WTC11 (cell line): Measurements from ENCODE around the gene TRIM2. TPM values are rescaled to one million over a fixed set of nuclear protein-coding genes. Genes with fewer than 3 reads are reported as not detected.

ENCODE experiments used
- ATAC-seq: fragments of 200-7000 bp; cut with Tn5 transposase; 2 replicates; pipeline ENCODE4 v1.10.0; 2021; ENCODE audit warnings: mild to moderate bottlenecking, moderate library complexity
- CTCF ChIA-PET: fragments of 300-600 bp; sonication (Branson Sonifier 250); formaldehyde crosslinking; loops from one replicate; lab custom pipeline; 2021; ENCODE audit warnings: antibody characterized with exemption; lab: Charles Lee
- POLR2A ChIA-PET: fragments of 350-600 bp; sonication (Branson Sonifier 250); formaldehyde crosslinking; loops from one replicate; lab custom pipeline; 2021; ENCODE audit warnings: antibody characterized with exemption; lab: Charles Lee
- DNase-seq: peaks from one replicate; pipeline ENCODE4 v3.0.0; 2021; ENCODE audit warnings: low spot score
- H3K27ac Mint-ChIP-seq: 2 replicates; pipeline ENCODE4 v1.8.0; 2021; ENCODE audit warnings: mixed read lengths
- H3K27me3 Mint-ChIP-seq: 2 replicates; pipeline ENCODE4 v1.8.0; 2021; ENCODE audit warnings: low read depth, mild to moderate bottlenecking, moderate library complexity, mixed read lengths
- H3K36me3 Mint-ChIP-seq: 2 replicates; pipeline ENCODE4 v1.8.0; 2021; ENCODE audit warnings: mixed read lengths
- H3K4me1 Mint-ChIP-seq: 2 replicates; pipeline ENCODE4 v1.8.0; 2022; ENCODE audit warnings: mixed read lengths
- H3K4me3 Mint-ChIP-seq: 2 replicates; pipeline ENCODE4 v1.8.0; 2021; ENCODE audit warnings: mild to moderate bottlenecking, moderate library complexity, mixed read lengths
- H3K9me3 Mint-ChIP-seq: 2 replicates; pipeline ENCODE4 v1.8.0; 2021; ENCODE audit warnings: mixed read lengths
- CDX4 ChIP-seq: fragments of 250-450 bp; sonication (Bioruptor Pico); IDR thresholded peaks from 2 replicates; pipeline ENCODE4 v1.9.0; 2021; ENCODE audit warnings: moderate library complexity, mild to moderate bottlenecking, inconsistent platforms, borderline replicate concordance
- E2F4 ChIP-seq: sonication (generic); formaldehyde crosslinking; IDR thresholded peaks from 2 replicates; pipeline ENCODE4 v1.8.1; 2022; ENCODE audit warnings: low read depth, mild to moderate bottlenecking, moderate library complexity, missing genetic modification reagents, borderline replicate concordance
- E2F5 ChIP-seq: sonication (generic); formaldehyde crosslinking; IDR thresholded peaks from 2 replicates; pipeline ENCODE4 v1.8.1; 2022; ENCODE audit warnings: mild to moderate bottlenecking, moderate library complexity, missing genetic modification reagents
- FOXP1 ChIP-seq: sonication (generic); formaldehyde crosslinking; IDR thresholded peaks from 2 replicates; pipeline ENCODE4 v1.8.0; 2022; ENCODE audit warnings: missing genetic modification reagents, mild to moderate bottlenecking, moderate library complexity, borderline replicate concordance
- GRHL2 ChIP-seq: fragments of 250-450 bp; sonication (Bioruptor Pico); IDR thresholded peaks from 2 replicates; pipeline ENCODE4 v1.8.0; 2022; ENCODE audit warnings: mild to moderate bottlenecking, moderate library complexity; ENCODE audit not compliant: insufficient replicate concordance, severe bottlenecking
- GTF2I ChIP-seq: fragments of 250-450 bp; sonication (Bioruptor Pico); conservative IDR thresholded peaks from 2 replicates; pipeline ENCODE4 v1.4.0; 2021; ENCODE audit warnings: mild to moderate bottlenecking
- IRF1 ChIP-seq: sonication (generic); formaldehyde crosslinking; IDR thresholded peaks from 2 replicates; pipeline ENCODE4 v1.8.0; 2023; ENCODE audit warnings: missing genetic modification reagents
- IRF2 ChIP-seq: sonication (generic); formaldehyde crosslinking; IDR thresholded peaks from 2 replicates; pipeline ENCODE4 v1.8.0; 2022; ENCODE audit warnings: low read depth, missing genetic modification reagents, borderline replicate concordance
- MLX ChIP-seq: sonication (generic); formaldehyde crosslinking; IDR thresholded peaks from 2 replicates; pipeline ENCODE4 v1.8.1; 2023; ENCODE audit warnings: mild to moderate bottlenecking, missing genetic modification reagents, moderate library complexity
- MXD4 ChIP-seq: fragments of 250-450 bp; sonication (Bioruptor Pico); IDR thresholded peaks from 2 replicates; pipeline ENCODE4 v1.8.0; 2021; ENCODE audit warnings: mild to moderate bottlenecking, moderate library complexity, borderline replicate concordance
- NFATC4 ChIP-seq: fragments of 250-450 bp; sonication (Bioruptor Pico); IDR thresholded peaks from 2 replicates; pipeline ENCODE4 v1.9.0; 2021; ENCODE audit warnings: mild to moderate bottlenecking
- RORB ChIP-seq: fragments of 250-450 bp; sonication (Bioruptor Pico); IDR thresholded peaks from 2 replicates; pipeline ENCODE4 v1.9.0; 2021; ENCODE audit warnings: mild to moderate bottlenecking
- SMAD3 ChIP-seq: sonication (generic); formaldehyde crosslinking; IDR thresholded peaks from 2 replicates; pipeline ENCODE4 v1.8.0; 2022; ENCODE audit warnings: missing genetic modification reagents, mild to moderate bottlenecking, borderline replicate concordance
- TP53 ChIP-seq: sonication (generic); formaldehyde crosslinking; IDR thresholded peaks from 2 replicates; pipeline ENCODE4 v1.8.1; 2023; ENCODE audit warnings: mild to moderate bottlenecking, missing genetic modification reagents
- USF1 ChIP-seq: sonication (generic); formaldehyde crosslinking; IDR thresholded peaks from 2 replicates; pipeline ENCODE4 v1.8.0; 2022; ENCODE audit warnings: mild to moderate bottlenecking, missing genetic modification reagents
- ZBTB21 ChIP-seq: sonication (generic); formaldehyde crosslinking; IDR thresholded peaks from 2 replicates; pipeline ENCODE4 v1.8.1; 2023; ENCODE audit warnings: mild to moderate bottlenecking, missing genetic modification reagents, borderline replicate concordance
- ZMAT4 ChIP-seq: fragments of 250-450 bp; sonication (Bioruptor Pico); IDR thresholded peaks from 2 replicates; pipeline ENCODE4 v1.9.0; 2021; ENCODE audit warnings: mild to moderate bottlenecking
- ZNF263 ChIP-seq: sonication (generic); formaldehyde crosslinking; IDR thresholded peaks from 2 replicates; pipeline ENCODE4 v1.8.1; 2022; ENCODE audit warnings: low read depth, mild to moderate bottlenecking, moderate library complexity, missing genetic modification reagents
- ZNF317 ChIP-seq: sonication (generic); formaldehyde crosslinking; IDR thresholded peaks from 2 replicates; pipeline ENCODE4 v1.8.1; 2023; ENCODE audit warnings: low read depth, mild to moderate bottlenecking, moderate library complexity, missing genetic modification reagents, borderline replicate concordance
- ZNF423 ChIP-seq: fragments of 250-450 bp; sonication (Bioruptor Pico); IDR thresholded peaks from 2 replicates; pipeline ENCODE4 v2.1.2; 2022; ENCODE audit warnings: mild to moderate bottlenecking, moderate library complexity
- ZNF425 ChIP-seq: fragments of 250-450 bp; sonication (Bioruptor Pico); conservative IDR thresholded peaks from 2 replicates; pipeline ENCODE4 v1.9.0; 2021; ENCODE audit warnings: mild to moderate bottlenecking
- ZNF532 ChIP-seq: fragments of 250-450 bp; sonication (Bioruptor Pico); IDR thresholded peaks from 2 replicates; pipeline ENCODE4 v1.9.0; 2021; ENCODE audit warnings: mild to moderate bottlenecking, borderline replicate concordance
- total RNA-seq: library from RNA; stranded (reverse); gene quantifications from 3 replicates; pipeline ENCODE4 v1.2.3, GENCODE V29; 2021

Gene TRIM2
- total RNA-seq, 1 experiment from 2014 or later, result 54.5 TPM

- Mint-ChIP-seq H3K27ac (no peak overlapping the region), H3K4me3 (no peak overlapping the region), H3K9me3 (peaks cover 12% of the 10 kb centered on the region; the same call in 1 of the 2 replicates), H3K27me3 (no peaks in the 10 kb centered on the region), H3K36me3 (peaks cover 3% of the 10 kb centered on the region; the same call in 1 of the 2 replicates), H3K4me1 (0 out of 2 replicates have a peak, but pooled peaks cover 3% of the 10 kb centered on the region)
- TF ChIP-seq IRF1 (CRISPR knock-in tag) (no peak), ZBTB21 (CRISPR knock-in tag) (no peak), GTF2I (no peak), SMAD3 (CRISPR knock-in tag) (no peak), GRHL2 (no peak), ZNF263 (CRISPR knock-in tag) (no peak), IRF2 (CRISPR knock-in tag) (no peak), MXD4 (CRISPR knock-in tag) (no peak), USF1 (CRISPR knock-in tag) (no peak), E2F5 (CRISPR knock-in tag) (no peak), CDX4 (CRISPR knock-in tag) (no peak), E2F4 (no peak), TP53 (CRISPR knock-in tag) (no peak), ZNF425 (CRISPR knock-in tag) (no peak)
- ATAC-seq, result no peak
- ChIA-PET POLR2A (no interaction called here), CTCF (no interaction called here)
- DNase-seq, result no peak
Observed at GRCh38 chr4:153166716-153167501, 37.3 kb upstream of the TRIM2 start.

- Mint-ChIP-seq H3K27me3 (no peaks in the 10 kb centered on the region), H3K9me3 (peaks cover 9% of the 10 kb centered on the region; the same call in 1 of the 2 replicates), H3K4me3 (no peak overlapping the region), H3K36me3 (peaks cover 3% of the 10 kb centered on the region; the same call in 1 of the 2 replicates), H3K4me1 (0 out of 2 replicates have a peak, but pooled peaks cover 3% of the 10 kb centered on the region), H3K27ac (no peak overlapping the region)
- no peak for DNase-seq
- POLR2A ChIA-PET, result no interaction called here
- no peak for ATAC-seq
- CTCF ChIA-PET, result interaction anchor here (0.8 to 1.5 kb wide), 2 partner anchors 14 to 27 kb away, joined by 3 to 5 read pairs; no protein-coding TSS in a partner anchor
- TF ChIP-seq IRF2 (CRISPR knock-in tag) (no peak), ZNF317 (CRISPR knock-in tag) (no peak), ZNF423 (CRISPR knock-in tag) (no peak), RORB (CRISPR knock-in tag) (no peak), FOXP1 (no peak), MLX (CRISPR knock-in tag) (no peak), NFATC4 (no peak), ZNF532 (CRISPR knock-in tag) (no peak), ZMAT4 (CRISPR knock-in tag) (no peak)
Observed at GRCh38 chr4:153169776-153170175, 34.5 kb upstream of the TRIM2 start.
